Neutrophil (primary cell): Measurements from ENCODE around the gene CGGBP1.

Experiments
- H3K27ac ChIP-seq: fragments of 200-600 bp; sonication (generic); 2 replicates; pipeline ENCODE4 v1.5.1; 2016; ENCODE audit warnings: mild to moderate bottlenecking, moderate library complexity
- H3K27me3 ChIP-seq: fragments of 200-600 bp; sonication (generic); 2 replicates; pipeline ENCODE4 v1.6.0; 2016; ENCODE audit warnings: mild to moderate bottlenecking
- H3K36me3 ChIP-seq: fragments of 200-600 bp; sonication (generic); 2 replicates; pipeline ENCODE4 v1.5.1; 2017
- H3K4me1 ChIP-seq, 2 experiments: fragments of 200-600 bp in 1 of 2; sonication (generic) in 1 of 2; 1 replicate in 1 of 2; 2 replicates in 1 of 2; pipeline versions ENCODE4 v1.5.1 to v1.6.1; 2013 to 2016; ENCODE audit warnings: low read depth in 1 of 2, low read length in 1 of 2, mild to moderate bottlenecking in 1 of 2, moderate library complexity in 1 of 2; ENCODE audit not compliant: control insufficient read depth in 1 of 2, insufficient read depth in 1 of 2
- H3K4me3 ChIP-seq, 2 experiments: fragments of 200-600 bp in 1 of 2; sonication (generic) in 1 of 2; 1 replicate in 1 of 2; 2 replicates in 1 of 2; pipeline ENCODE4 v1.5.1; 2013 to 2016; ENCODE audit warnings: low read depth in 1 of 2, low read length in 1 of 2, mild to moderate bottlenecking in 1 of 2, moderate library complexity in 1 of 2
- H3K9me3 ChIP-seq: fragments of 200-600 bp; sonication (generic); 2 replicates; pipeline ENCODE4 v1.5.1; 2016
- TF ChIP-seq, protein P1 (sequence below): fragments of 200-600 bp; sonication (generic); IDR thresholded peaks from 2 replicates; pipeline ENCODE4 v1.5.1; 2016; ENCODE audit warnings: antibody characterized with exemption

Gene CGGBP1

DNA sequence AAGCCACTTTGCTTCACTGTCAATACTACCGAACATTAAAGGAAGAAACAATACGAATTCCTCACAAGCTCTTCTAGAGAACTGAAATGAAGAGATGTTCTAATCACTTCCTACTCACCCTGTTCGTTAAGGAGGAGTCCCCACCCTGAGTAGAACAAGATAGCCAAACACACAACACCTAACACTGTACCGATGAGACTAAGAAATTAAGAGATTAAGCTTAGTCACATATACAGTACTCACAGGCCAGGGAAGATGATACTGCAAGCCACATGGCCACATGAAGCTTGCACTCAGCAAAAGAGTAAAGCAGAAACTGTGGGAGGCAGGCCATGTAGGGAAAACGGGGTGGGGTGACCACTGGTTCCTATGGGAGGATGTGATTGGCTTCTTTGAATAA lies 48.0 kb downstream of the CGGBP1 start:
- Histone ChIP-seq H3K9me3 (no peaks in the 10 kb centered on the region), H3K4me3 (no peak overlapping the region), H3K4me1 (peaks cover 13 to 16% of the 10 kb centered on the region in 2 experiments), H3K27me3 (no peaks in the 10 kb centered on the region), H3K27ac (no peak overlapping the region), H3K36me3 (no peaks in the 10 kb centered on the region)
- TF ChIP-seq, protein P1, sequence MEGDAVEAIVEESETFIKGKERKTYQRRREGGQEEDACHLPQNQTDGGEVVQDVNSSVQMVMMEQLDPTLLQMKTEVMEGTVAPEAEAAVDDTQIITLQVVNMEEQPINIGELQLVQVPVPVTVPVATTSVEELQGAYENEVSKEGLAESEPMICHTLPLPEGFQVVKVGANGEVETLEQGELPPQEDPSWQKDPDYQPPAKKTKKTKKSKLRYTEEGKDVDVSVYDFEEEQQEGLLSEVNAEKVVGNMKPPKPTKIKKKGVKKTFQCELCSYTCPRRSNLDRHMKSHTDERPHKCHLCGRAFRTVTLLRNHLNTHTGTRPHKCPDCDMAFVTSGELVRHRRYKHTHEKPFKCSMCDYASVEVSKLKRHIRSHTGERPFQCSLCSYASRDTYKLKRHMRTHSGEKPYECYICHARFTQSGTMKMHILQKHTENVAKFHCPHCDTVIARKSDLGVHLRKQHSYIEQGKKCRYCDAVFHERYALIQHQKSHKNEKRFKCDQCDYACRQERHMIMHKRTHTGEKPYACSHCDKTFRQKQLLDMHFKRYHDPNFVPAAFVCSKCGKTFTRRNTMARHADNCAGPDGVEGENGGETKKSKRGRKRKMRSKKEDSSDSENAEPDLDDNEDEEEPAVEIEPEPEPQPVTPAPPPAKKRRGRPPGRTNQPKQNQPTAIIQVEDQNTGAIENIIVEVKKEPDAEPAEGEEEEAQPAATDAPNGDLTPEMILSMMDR = no peak

DNA sequence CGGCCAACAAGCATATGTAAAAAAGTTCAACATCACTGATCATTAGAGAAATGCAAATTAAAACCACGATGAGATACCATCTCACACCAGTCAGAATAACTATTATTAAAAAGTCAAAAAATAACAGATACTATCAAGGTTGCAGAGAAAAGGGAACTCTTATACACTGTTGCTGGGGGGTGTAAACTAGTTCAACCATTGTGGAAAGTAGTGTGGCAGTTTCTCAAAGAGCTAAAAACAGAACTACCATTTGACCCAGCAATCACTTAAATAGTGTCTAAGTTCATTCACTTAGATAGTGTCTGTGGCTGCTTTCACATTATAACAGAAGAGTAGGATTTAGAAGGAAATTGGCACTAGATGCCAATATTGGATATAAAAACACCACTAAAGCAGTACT lies 49.7 kb downstream of the CGGBP1 start:
- H3K4me1 ChIP-seq = peaks cover 12 to 16% of the 10 kb centered on the region in 2 experiments
- no peak overlapping the region for H3K4me3 ChIP-seq
- TF ChIP-seq, protein P1 = no peak
- H3K9me3 ChIP-seq = no peaks in the 10 kb centered on the region
- H3K27ac ChIP-seq = no peak overlapping the region
- no peaks in the 10 kb centered on the region for H3K36me3 ChIP-seq
- no peaks in the 10 kb centered on the region for H3K27me3 ChIP-seq

DNA sequence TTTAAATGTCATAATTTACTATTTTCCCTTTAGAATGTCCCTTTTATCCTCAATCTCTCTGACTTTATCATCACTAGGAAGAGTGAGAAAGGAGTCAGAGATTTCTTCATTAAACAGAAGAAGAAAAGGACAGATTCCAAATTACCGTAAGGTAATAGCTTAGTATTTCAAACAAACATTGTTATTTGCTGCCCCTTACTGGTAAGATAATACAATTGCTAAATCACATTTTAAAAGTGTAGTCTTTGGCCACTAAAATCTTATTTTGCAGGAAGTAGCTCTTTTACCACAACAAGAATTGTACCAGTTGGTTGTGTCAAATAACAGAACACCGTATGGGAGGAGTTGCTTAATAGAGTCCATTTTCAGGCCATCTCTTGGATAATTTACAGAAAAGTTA lies 53.7 kb downstream of the CGGBP1 start:
- TF ChIP-seq, protein P1 = no peak
- Histone ChIP-seq H3K27me3 (no peaks in the 10 kb centered on the region), H3K4me1 (peaks cover 0 to 17% of the 10 kb centered on the region in 2 experiments), H3K9me3 (no peaks in the 10 kb centered on the region), H3K4me3 (no peak overlapping the region), H3K27ac (no peak overlapping the region), H3K36me3 (no peaks in the 10 kb centered on the region)

DNA sequence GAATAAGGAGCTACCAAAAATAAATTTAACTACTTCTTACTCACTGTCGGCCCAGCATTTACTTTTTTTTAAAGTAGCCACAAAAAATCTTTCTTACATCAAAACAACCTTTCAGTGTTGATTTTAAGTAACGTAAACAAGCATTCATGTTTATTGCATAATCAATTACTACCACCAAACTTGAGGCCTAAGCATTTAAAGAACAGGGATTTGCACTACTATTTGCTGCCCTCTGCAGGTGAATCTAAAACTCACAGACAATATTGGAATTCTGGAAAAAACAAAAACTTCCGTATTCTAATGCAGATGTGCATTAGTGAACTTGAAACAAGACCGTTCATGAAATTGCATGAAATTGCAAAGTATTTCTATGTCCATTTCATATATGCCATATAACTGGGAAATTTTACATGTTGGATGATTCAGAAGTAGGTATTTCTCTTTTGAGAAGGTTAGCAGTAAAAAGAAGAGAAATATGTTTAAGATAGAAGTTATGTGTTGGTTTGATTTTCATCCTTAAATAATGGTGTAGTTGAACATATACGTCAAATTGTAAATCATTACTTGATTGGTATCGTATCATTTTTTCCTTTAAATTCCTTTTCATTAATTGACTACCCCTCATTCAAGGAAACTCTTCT lies 55.6 kb downstream of the CGGBP1 start:
- H3K4me1 ChIP-seq = peaks cover 12 to 35% of the 10 kb centered on the region in 2 experiments
- no peak overlapping the region for H3K4me3 ChIP-seq
- H3K27me3 ChIP-seq = no peaks in the 10 kb centered on the region
- H3K9me3 ChIP-seq = no peaks in the 10 kb centered on the region
- H3K36me3 ChIP-seq = no peaks in the 10 kb centered on the region
- H3K27ac ChIP-seq = no peak overlapping the region
- TF ChIP-seq, protein P1 = no peak

DNA sequence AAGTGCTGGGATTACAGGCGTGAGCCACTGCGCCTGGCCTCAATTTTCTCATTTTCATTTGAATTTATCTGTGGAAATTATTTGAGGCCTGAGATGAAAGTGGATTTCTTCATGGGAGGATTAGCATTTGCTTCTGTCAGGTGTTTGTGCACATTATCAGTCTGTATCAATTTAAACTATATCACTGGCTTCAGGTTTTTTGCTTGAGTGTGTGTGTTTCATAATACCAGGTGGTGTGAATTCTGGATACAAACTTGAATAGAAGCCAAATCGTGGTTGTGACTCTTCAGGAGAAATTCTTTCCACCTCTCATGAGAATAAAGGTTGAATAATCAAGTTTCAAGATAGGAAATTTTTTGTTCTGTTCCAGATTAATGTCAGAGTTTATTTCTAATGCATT lies 56.4 kb downstream of the CGGBP1 start:
- no peaks in the 10 kb centered on the region for H3K27me3 ChIP-seq
- no peak overlapping the region for H3K4me3 ChIP-seq
- TF ChIP-seq, protein P1 = no peak
- no peaks in the 10 kb centered on the region for H3K36me3 ChIP-seq
- no peaks in the 10 kb centered on the region for H3K9me3 ChIP-seq
- no peak overlapping the region for H3K27ac ChIP-seq
- H3K4me1 ChIP-seq = peaks cover 20 to 43% of the 10 kb centered on the region in 2 experiments
